GM21390 (cell line): ENCODE measurements around the gene S100A10.

Experiments
- ATAC-seq: cut with Tn5 transposase; IDR thresholded peaks from one replicate; pipeline ENCODE4 v1.9.1; 2021; ENCODE audit not compliant: unreplicated experiment

Gene S100A10

DNA sequence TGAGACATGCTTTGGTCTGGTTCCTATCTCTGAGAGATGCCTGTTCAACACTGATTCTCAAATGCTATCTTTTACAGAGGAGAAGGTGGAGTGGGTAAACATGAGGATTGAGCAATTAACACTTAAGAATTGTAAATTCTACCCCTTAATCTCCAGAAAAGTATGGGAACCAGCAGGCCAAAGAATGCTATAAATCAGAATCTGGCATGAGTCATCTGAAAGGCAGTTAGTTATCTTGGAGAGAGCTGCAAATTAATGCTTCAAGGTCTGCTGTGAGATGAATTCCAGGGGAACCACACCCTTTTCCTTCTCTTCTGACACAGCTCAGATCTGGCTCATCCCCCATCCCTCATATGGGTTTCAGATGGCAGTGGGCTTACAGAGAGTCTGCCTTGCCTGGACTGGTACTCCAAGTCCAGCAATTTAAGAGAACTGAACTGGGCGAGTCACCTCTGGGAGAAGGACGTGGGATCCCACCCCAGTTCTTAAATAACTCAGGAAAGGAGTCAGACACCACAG, 5.2 kb downstream of the S100A10 start:
- ATAC-seq, result no peak

DNA sequence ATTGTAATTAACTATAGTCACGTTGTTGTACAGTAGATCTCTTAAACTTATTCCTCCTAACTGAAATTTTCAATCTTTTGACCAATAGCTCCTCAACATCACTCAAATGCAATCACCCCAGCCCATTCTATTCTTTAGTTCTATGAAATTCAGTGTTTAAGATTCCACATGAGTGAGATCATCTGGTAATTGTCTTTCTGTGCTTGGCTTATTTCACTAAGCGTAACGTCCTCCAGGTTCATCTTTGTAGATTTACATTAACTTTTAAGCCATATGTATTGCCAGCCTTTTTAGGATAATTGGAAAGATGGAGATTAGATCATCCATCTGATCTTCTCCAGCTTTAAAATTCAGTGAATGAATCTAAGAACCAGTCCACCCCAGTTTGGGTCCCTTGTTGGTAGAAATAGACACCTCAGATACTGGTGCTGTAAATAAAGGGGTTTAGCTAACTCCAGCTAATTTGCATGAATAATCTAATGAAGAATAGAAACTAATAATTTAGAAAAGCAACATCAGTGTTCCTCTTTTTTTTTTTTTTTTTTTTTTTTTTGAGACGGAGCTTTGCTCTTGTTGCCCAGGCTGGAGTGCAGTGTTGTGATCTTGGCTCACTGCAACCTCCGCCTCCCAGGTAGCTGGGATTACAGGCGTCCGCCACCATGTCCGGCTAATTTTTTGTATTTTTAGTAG, 7.0 kb downstream of the S100A10 start:
- no peak for ATAC-seq

- ATAC-seq, result no peak
Measured at GRCh38 chr1:151985768-151986167, 7.9 kb downstream of the S100A10 start.

- no peak for ATAC-seq
Measured at GRCh38 chr1:151985270-151985669, 8.4 kb downstream of the S100A10 start.

DNA sequence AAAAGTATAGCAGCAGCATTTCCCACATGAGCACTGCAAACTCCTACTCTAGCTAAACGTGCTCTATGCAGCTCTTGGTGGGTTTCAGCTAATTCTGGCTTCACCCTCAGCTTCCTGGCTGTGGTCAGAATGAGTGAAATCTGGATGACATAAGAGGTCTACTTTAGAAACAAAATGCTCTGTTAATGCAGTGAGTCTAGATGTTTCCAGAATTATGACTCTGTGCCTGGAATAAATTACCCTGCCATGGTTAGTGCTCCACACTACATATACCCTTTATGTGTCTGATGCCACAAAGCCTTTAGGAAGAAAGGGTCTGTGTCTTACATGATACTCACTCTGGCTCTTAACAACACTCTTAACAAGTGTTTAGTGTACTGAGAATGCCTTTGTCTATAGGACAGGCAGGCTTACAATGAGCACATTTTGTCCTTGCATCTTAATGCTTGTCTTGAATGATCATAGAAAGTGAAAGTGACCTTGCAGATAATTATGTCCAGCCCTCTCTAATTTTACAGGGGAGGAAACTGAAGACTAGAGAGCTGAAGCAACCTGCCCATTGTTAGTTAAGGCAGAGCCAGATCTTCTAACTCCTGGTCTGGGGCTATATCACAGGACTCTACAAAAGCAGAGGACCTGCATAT, 9.2 kb downstream of the S100A10 start:
- peak; percentile 93 for ATAC-seq

DNA sequence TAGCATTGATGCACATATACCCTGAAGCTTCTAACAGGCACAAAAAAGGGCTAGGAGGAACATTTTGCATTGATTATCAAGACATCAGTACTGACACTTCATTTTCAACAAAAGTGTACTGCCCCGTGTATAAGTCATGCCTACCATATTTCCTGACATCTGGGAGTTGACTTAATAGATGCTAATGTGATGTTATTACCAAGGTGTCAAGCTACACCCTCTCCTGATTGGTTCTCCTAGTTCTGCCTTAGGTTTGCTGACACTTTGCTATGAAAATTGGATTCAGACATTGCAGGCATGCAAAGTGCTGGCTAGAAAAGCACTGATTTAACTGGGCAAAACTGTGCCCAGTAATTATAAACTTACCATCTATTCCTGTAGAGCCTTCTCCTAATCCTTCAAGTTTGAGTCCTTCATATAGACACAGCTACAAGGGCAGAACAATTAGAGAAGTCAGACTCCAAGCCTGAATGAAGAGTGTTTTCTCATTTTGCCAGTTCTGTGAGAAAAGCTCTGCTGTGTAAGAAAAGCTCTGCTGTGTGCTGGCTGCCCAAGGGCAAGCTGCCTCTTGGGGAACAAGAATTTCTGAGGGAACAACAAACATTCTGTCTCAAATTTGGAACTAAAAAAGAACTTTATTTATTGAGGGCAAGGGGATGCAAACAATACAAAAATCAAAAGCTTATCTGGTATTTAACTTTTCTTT, 11.2 kb downstream of the S100A10 start:
- no peak for ATAC-seq

- ATAC-seq, result no peak
Measured at GRCh38 chr1:151981178-151981525, 12.5 kb downstream of the S100A10 start.

- no peak for ATAC-seq
Measured at GRCh38 chr1:151980287-151981177, 13.1 kb downstream of the S100A10 start.

- ATAC-seq, result no peak
Measured at GRCh38 chr1:151978922-151979321, 14.7 kb downstream of the S100A10 start.

DNA sequence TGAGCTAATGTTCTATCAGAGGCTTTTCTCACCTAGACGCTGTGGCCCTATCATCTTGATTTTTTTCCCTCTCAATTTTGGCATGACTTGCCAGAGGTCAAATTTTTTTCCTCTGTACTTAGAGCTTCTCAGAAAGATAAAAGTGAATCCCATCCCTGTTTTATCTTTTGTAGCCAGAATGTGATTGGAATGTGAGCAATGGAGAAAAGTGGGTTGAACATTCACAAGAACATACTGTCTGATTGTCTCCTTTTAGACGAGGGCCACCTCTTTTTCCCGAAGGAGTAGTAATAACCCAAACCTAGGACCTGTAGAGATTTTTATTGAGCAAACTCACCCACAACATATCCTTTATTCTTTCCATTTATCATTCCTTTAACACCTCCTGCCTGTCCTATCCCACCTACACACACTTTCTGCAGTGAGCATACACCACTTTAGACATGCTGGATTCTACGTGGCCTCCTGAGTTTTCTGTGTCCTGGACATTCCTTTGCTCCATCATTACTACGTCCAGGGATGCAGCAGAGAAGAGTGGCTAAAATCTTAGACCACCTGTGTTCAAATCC, 15.9 kb downstream of the S100A10 start:
- ATAC-seq, result no peak

DNA sequence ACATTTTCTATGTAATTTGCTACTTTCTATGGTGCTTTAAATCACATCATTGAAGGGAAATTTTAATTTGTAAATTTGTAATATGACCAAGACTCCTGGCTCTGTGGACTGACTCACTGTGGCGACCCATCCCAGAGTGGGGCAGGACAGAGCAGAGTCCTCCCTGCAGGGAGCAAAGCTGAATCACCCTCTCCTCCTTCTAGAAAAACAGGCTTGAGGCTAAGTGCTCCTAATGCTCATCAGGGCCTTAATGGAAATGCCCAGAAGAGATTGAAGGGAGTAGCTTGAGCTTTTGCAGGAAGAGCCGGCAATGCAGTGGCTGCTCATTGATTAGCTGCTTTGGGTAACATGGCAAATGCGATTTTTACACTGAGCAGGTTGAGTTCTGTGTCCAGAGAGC, 16.8 kb downstream of the S100A10 start:
- no peak for ATAC-seq

GRCh38 chr1:151976015-151976343, 17.7 kb downstream of the S100A10 start:
- no peak for ATAC-seq

DNA sequence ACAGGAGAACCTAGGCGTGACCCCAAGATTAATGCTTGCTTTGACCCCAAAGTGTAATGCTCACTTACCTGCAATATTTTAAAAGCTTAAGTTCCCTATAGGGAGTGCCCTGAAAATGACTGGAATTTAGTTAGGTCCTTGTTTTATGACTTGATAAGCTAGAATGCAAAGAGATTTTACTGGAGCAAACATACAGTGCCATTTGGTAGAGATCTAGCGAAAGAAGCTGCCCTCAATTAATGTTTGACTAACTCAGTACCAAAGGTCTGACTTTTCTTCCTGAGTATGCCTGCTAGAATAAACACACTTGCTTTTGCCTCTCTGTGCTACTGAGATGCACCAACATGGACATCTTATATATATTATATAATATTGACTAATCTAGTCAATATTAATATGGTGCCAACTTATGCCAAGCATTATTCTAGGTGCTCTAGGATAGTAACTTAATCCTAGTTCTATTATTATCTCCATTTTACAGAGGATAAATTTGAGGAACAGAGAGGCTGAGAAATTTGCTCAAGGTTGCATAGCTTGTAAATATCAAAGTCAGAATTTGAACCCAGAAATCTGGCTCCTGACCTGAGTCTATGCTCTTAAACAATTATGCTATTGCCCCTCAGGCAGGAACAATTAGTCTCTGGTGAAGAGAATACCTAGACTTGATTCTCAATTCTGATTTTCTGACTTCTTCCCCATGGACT, 18.2 kb downstream of the S100A10 start:
- ATAC-seq, result no peak

DNA sequence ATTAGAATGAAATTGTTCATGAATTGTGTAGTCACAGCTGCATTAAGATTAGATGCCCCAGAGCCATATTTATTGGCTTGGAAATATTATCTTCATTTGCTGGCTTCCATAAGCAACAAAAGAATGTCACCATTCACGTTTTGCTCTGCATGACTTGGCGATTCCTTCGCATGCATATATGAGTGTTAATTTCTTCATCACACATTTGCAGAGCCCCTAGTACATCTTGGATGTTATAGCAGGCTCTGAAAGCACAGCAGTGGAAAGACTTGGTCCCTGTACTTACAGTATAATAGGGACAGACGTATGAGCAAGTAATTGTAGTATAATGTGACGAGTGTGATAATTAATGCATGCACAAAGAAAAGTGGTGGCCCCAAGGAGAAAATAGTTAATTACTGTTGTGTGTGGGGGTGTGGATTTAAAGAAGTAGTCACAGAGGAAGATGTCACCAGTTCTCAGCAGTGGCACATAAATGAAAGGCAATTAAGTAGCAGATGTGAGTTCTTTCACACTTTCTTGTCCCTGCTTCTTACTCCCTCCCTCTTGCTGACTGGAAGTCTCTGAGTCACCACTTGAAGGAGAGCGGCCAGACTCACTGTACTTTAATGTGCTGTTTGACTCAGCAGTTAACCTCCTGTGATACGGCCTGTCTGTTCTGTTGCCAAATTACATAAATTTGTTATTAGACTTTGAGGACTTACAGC, 21.0 kb downstream of the S100A10 start:
- ATAC-seq, result no peak

DNA sequence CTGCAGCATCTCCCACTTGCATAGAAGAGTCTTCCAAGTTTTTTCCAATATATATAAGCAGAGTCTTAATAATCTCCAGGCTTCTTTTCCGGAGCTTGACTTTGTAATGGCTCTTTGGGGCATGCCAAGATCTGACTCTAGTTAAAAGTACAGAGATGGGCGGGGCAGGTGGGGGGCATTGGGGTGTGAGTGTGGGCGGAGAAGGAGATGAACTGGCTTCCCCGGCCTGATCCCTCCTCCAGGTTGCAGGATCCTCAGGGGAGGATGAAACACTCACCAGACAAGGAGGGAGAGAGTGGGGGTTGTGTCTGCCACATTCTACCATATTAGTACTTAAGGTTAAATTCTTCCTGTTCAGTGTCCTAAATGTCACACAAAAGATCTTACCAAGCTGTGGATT, 23.0 kb downstream of the S100A10 start:
- no peak for ATAC-seq

GRCh38 chr1:151970128-151970527, 23.5 kb downstream of the S100A10 start:
- no peak for ATAC-seq

- no peak for ATAC-seq
Measured at GRCh38 chr1:151968791-151969399, 24.8 kb downstream of the S100A10 start.

- ATAC-seq, result no peak
Measured at GRCh38 chr1:151968058-151968457, 25.6 kb downstream of the S100A10 start.

DNA sequence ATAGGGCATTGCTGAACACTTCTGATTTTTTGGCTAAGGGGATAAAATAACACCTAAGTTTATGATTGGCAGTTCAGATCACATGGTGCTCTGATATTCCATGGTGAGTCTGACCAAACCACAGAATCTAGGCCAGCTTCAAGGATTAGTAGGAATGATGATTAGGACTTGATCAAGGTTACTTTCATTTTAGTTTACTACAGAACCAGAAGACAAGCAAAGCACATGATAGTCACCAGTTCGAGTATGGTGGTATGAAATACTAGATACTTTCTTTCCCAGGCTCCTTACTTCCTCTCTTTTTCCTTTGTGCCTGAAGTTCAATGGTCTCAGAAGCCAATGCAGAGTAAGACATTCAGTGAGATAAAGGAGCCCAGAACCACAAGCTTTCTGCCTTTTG, 26.6 kb downstream of the S100A10 start:
- ATAC-seq, result no peak
